Measurements from ENCODE around the gene FAM98B.

The FAM98B gene

GRCh38 chr15:38509152-38509551 lies 55.2 kb downstream of the FAM98B start:
- DNase-seq = no peak

- no peak for DNase-seq
Observed at GRCh38 chr15:38512901-38513300, 59.0 kb downstream of the FAM98B start.

- no peak for DNase-seq
Observed at GRCh38 chr15:38514601-38515000, 60.7 kb downstream of the FAM98B start.

- no peak for DNase-seq
Observed at GRCh38 chr15:38516626-38517025, 62.7 kb downstream of the FAM98B start.

GRCh38 chr15:38517312-38517975 lies 63.5 kb downstream of the FAM98B start:
- no peak for DNase-seq

GRCh38 chr15:38518084-38518483 lies 64.2 kb downstream of the FAM98B start:
- DNase-seq = no peak

GRCh38 chr15:38520035-38520434 lies 66.1 kb downstream of the FAM98B start:
- DNase-seq = no peak

- no peak for DNase-seq
Observed at GRCh38 chr15:38521316-38521715, 67.4 kb downstream of the FAM98B start.

GRCh38 chr15:38522922-38523321 lies 69.0 kb downstream of the FAM98B start:
- DNase-seq = no peak

- no peak for DNase-seq
Observed at GRCh38 chr15:38524156-38524555, 70.2 kb downstream of the FAM98B start.

- DNase-seq = no peak
Observed at GRCh38 chr15:38525489-38525888, 71.6 kb downstream of the FAM98B start.

- no peak for DNase-seq
Observed at GRCh38 chr15:38526158-38526557, 72.2 kb downstream of the FAM98B start.

GRCh38 chr15:38528294-38528693 lies 74.4 kb downstream of the FAM98B start:
- DNase-seq = no peak

- DNase-seq = no peak
Observed at GRCh38 chr15:38530113-38530512, 76.2 kb downstream of the FAM98B start.

GRCh38 chr15:38531509-38531908 lies 77.6 kb downstream of the FAM98B start:
- no peak for DNase-seq

- DNase-seq = no peak
Observed at GRCh38 chr15:38532728-38533127, 78.8 kb downstream of the FAM98B start.

- DNase-seq = no peak
Observed at GRCh38 chr15:38533416-38533915, 79.5 kb downstream of the FAM98B start.

- DNase-seq = no peak
Observed at GRCh38 chr15:38533926-38534325, 80.0 kb downstream of the FAM98B start.

- DNase-seq = no peak
Observed at GRCh38 chr15:38534691-38535090, 80.8 kb downstream of the FAM98B start.

GRCh38 chr15:38535491-38536200 lies 81.7 kb downstream of the FAM98B start:
- DNase-seq = no peak

GRCh38 chr15:38536201-38536676 lies 82.3 kb downstream of the FAM98B start:
- no peak for DNase-seq
